Coronary artery (tissue), 2 donors: ENCODE measurements around the gene SETBP1.
A peak's percentile ranks its signal among the peaks of the same experiment; 100 is the strongest.

ENCODE experiments used
- DNase-seq: peaks from one replicate; pipeline ENCODE4 v3.0.0-alpha.2; 2017; ENCODE audit warnings: low spot score
- H3K27ac ChIP-seq, 2 donors: fragments of 200-600 bp; sonication (generic); one replicate each; pipeline ENCODE4 v1.5.1; 2016 to 2019
- H3K4me3 ChIP-seq: fragments of 200-600 bp; sonication (generic); 2 replicates; pipeline ENCODE4 v1.5.1; 2016; ENCODE audit warnings: mild to moderate bottlenecking, moderate library complexity
- TF ChIP-seq, protein P1 (sequence below): fragments of 200-600 bp; sonication (generic); IDR thresholded peaks from one replicate; pipeline ENCODE4 v1.5.1; 2019; ENCODE audit warnings: antibody characterized with exemption

Gene SETBP1

DNA sequence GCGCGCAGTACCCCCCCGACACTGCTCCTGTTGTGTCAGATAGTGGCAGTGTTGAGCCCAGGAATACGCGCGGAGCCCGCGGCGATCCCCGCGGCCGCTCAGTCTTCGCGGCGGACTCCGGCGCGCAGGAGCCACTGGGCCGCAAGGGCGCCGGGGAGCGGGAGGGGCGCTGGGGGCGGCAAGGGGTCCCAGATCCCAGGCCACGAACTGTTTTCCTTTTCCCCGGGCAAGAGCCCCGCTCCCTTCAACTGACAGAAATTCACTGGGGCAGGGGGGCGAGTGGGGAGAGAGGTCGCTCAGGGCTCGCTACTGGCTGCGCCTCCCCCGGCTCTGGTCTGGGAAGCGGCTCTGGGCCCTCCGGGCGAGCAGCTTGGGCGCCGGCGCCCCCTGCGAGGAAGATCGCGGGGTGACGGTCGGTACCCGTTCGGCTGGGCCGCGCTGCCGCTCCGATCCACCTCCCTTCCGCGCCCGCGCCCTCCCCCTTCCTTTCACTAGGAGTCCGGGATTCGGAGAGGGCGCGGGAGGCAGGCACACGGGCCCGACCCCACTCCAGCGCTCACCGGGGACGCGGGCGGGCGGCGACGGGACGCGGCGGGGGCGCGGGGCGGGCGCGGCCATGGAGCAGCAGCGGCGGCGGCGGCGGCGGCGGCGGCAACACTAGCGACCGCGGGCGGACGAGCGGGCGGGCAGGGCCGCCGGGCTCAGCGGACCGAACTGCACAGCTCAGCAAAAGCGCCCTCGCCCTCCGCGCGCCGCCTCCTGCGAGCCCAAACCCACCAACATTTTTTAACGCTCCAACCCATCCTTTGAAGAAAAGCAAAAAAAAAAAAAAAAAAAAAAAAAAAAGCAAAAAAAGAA, 1.4 kb upstream of the SETBP1 start:
- DNase-seq = peak; percentile 89
- Histone ChIP-seq H3K27ac (peak overlapping the region; percentile 94 to 96), H3K4me3 (peak overlapping the region; percentile 92)
- TF ChIP-seq, protein P1, sequence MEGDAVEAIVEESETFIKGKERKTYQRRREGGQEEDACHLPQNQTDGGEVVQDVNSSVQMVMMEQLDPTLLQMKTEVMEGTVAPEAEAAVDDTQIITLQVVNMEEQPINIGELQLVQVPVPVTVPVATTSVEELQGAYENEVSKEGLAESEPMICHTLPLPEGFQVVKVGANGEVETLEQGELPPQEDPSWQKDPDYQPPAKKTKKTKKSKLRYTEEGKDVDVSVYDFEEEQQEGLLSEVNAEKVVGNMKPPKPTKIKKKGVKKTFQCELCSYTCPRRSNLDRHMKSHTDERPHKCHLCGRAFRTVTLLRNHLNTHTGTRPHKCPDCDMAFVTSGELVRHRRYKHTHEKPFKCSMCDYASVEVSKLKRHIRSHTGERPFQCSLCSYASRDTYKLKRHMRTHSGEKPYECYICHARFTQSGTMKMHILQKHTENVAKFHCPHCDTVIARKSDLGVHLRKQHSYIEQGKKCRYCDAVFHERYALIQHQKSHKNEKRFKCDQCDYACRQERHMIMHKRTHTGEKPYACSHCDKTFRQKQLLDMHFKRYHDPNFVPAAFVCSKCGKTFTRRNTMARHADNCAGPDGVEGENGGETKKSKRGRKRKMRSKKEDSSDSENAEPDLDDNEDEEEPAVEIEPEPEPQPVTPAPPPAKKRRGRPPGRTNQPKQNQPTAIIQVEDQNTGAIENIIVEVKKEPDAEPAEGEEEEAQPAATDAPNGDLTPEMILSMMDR = peak; percentile 41

DNA sequence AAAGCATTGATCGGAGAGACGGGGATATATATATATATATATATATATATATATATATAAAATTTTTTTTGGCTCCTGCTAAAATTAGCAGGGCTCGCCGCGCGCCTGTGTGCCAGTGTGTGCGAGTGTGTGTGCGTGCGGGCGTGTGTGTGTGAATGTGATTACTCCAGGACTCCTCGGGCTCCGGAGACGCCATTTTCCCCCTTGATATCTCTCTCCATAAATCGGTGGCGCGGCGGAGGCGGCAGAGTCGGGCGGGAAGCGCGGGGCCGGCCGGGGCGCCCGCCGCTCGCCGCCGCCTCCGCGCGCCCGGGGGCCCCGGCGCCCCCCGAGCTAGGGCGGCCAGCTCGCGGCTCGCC, 795 bp upstream of the SETBP1 start:
- TF ChIP-seq, protein P1 = no peak
- H3K4me3 ChIP-seq = peak overlapping the region; percentile 92
- no peak for DNase-seq
- H3K27ac ChIP-seq = peak overlapping the region; percentile 90 to 96

DNA sequence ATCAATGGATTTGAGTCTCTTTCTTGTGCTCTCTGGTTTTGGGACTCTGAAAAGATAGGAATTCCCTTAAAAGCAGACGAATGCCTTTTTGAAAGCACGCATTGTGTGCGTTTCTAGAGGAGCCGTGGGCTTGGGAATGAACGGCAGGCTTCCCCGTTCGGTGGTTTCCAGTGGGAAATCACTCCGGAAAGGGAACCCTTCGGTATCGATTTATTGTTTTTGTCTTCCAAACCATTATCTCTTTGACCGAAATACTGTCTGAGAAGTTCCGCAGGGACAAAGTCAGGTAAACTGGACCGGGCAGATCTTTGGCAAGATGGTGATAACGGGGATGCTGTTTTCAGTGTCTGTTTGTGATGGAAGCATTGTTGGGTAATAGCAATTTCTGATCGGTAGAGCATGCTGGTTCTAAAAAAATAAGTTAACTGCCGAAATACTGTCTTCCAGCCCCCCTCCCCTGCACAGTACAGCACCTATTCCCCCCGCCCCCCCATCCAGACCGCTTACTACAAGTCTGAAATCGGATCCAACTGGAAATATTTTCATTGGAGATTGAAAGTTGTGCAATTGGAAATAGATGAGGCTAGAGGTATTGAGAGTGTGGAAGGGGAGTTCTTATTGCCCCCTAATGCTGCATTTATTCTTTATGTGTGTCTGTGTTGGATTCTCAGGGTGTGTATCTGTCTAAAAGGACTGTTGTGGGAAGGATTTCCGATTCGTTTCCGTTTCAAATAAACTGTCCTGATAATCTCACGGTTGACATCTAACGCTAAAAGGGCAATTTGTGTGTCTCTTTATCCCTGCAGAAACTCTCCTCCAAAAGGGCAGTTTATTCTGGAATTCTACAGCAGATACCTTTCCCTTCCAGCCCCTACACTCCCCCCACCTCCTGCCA, 635 bp downstream of the SETBP1 start:
- peak overlapping the region; percentile 90 to 96 for H3K27ac ChIP-seq
- TF ChIP-seq, protein P1 = no peak
- no peak for DNase-seq
- peak overlapping the region; percentile 92 for H3K4me3 ChIP-seq

DNA sequence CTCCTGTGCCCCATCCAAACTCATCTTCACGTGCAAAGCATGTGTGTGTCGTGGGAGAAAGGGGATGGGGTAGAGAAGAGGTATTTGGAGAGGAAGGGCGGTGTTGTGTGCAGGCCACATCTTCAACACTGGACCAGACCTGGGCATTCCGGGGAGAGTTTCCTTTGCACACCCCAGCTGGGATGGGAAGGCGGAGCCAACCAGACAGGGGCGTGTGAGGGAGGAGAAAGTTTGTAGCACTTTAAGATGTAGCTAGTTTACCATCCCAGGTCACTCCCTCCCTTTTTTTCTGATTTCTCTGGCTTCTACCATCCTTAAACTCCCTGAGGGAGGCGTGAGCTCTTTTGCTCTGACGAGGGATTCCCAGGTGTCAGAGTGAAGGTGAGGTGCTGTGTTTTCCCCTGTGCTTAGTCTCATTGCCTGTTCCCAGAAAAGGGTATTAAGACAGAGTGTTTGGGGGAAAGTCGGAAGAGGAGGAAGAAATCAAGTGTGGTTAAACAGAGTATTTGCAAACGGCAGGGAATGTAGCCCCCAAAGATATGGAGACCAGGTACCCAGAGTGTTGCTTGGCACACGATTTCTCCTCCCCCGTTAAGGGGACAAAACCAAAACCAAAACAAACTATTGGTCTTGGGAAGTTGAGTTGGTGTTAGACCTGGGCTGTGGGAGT, 1.6 kb downstream of the SETBP1 start:
- Histone ChIP-seq H3K4me3 (peak overlapping the region; percentile 92), H3K27ac (peak overlapping the region; percentile 90 to 96)
- TF ChIP-seq, protein P1 = no peak
- no peak for DNase-seq

DNA sequence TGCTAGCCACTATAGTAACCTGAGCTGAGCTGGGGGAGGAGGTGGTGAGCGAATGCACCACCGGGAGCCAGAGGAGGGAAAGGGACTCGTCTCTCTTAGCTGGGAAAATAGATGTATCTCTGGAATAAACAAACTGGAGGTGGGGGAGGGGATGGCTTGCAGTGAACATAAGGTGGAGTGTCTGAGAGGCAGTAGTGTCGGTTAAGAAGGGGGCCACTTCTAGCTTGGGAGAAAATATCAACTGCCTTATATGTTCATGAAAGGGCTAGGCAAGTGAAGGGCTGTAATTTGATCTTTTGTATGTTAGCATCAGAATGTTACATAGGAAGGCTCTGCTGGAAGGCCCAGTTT, 2.2 kb downstream of the SETBP1 start:
- TF ChIP-seq, protein P1 = no peak
- DNase-seq = no peak
- H3K4me3 ChIP-seq = peak overlapping the region; percentile 92
- H3K27ac ChIP-seq = peak overlapping the region; percentile 90 to 96

DNA sequence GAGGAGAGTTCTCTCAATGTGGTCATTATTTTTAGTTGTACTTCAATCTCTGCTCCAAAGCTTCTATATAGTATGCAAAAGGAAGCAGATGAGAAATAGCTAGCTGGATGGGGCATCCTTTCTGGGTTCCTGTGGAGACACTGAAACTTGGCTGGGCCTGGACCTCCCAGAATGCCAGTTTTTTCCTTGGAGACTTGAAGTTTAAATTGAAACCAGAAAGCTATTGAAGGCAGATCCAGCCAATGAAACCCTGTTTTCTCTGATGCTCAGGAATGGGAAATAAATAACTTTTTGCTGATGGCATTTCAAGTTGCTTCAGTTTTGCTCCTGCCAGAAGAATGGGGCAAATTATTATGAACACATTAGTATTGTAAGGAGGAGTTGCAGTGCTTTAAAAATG, 2.9 kb downstream of the SETBP1 start:
- TF ChIP-seq, protein P1 = no peak
- Histone ChIP-seq H3K27ac (peak overlapping the region; percentile 90 to 96), H3K4me3 (peak overlapping the region; percentile 92)
- DNase-seq = no peak
